ENCODE measurements around the gene PIGA.
"Not testable (repeated sequence)": the region's sequence is repeated elsewhere in the genome, so short reads cannot be mapped to it uniquely, and the experiment has no call there.

The PIGA gene

GRCh38 chrX:15292861-15293260, 42.5 kb downstream of the PIGA start:
- Histone ChIP-seq H3K4me1 (ENCODE audit: control insufficient read depth in 1 of 2, insufficient read depth in 2 of 2, low read length in 2 of 2) (no peaks in the 10 kb centered on the region), H3K27ac (ENCODE audit: low read length) (no peak overlapping the region), H3K4me3 (ENCODE audit: low read depth in 1 of 2, low read length in 2 of 2) (no peak overlapping the region), H3K36me3 (ENCODE audit: control insufficient read depth in 1 of 2, insufficient read depth in 2 of 2, low read length in 2 of 2) (no peaks in the 10 kb centered on the region), H3K9me3 (ENCODE audit: control insufficient read depth in 1 of 2, low read length in 2 of 2) (no peaks in the 10 kb centered on the region), H3K27me3 (ENCODE audit: low read depth, low read length) (no peaks in the 10 kb centered on the region)

GRCh38 chrX:15277604-15278003, 57.7 kb downstream of the PIGA start:
- Histone ChIP-seq H3K9me3 (ENCODE audit: control insufficient read depth in 1 of 2, low read length in 2 of 2) (no peaks in the 10 kb centered on the region), H3K27ac (ENCODE audit: low read length) (no peak overlapping the region), H3K4me3 (ENCODE audit: low read depth in 1 of 2, low read length in 2 of 2) (no peak overlapping the region), H3K4me1 (ENCODE audit: control insufficient read depth in 1 of 2, insufficient read depth in 2 of 2, low read length in 2 of 2) (no peaks in the 10 kb centered on the region), H3K36me3 (ENCODE audit: control insufficient read depth in 1 of 2, insufficient read depth in 2 of 2, low read length in 2 of 2) (no peaks in the 10 kb centered on the region), H3K27me3 (ENCODE audit: low read depth, low read length) (no peaks in the 10 kb centered on the region)

- no peaks in the 10 kb centered on the region for H3K36me3 ChIP-seq (ENCODE audit: control insufficient read depth in 1 of 2, insufficient read depth in 2 of 2, low read length in 2 of 2)
- no peaks in the 10 kb centered on the region for H3K9me3 ChIP-seq (ENCODE audit: control insufficient read depth in 1 of 2, low read length in 2 of 2)
- H3K27me3 ChIP-seq (ENCODE audit: low read depth, low read length): no peaks in the 10 kb centered on the region
- H3K4me1 ChIP-seq (ENCODE audit: control insufficient read depth in 1 of 2, insufficient read depth in 2 of 2, low read length in 2 of 2): peaks cover 0 to 5% of the 10 kb centered on the region in 2 donors
- H3K4me3 ChIP-seq (ENCODE audit: low read depth in 1 of 2, low read length in 2 of 2): no peak overlapping the region
- no peak overlapping the region for H3K27ac ChIP-seq (ENCODE audit: low read length)
Observed at GRCh38 chrX:15274946-15275345, 60.4 kb downstream of the PIGA start.

- not testable (repeated sequence) for H3K36me3 ChIP-seq (ENCODE audit: control insufficient read depth in 1 of 2, insufficient read depth in 2 of 2, low read length in 2 of 2); H3K4me3 ChIP-seq (ENCODE audit: low read depth in 1 of 2, low read length in 2 of 2); H3K27me3 ChIP-seq (ENCODE audit: low read depth, low read length); H3K27ac ChIP-seq (ENCODE audit: low read length); H3K4me1 ChIP-seq (ENCODE audit: control insufficient read depth in 1 of 2, insufficient read depth in 2 of 2, low read length in 2 of 2); H3K9me3 ChIP-seq (ENCODE audit: control insufficient read depth in 1 of 2, low read length in 2 of 2)
Observed at GRCh38 chrX:15273275-15273674, 62.0 kb downstream of the PIGA start.

- Histone ChIP-seq H3K27ac (ENCODE audit: low read length) (no peak overlapping the region), H3K36me3 (ENCODE audit: control insufficient read depth in 1 of 2, insufficient read depth in 2 of 2, low read length in 2 of 2) (no peaks in the 10 kb centered on the region), H3K4me1 (ENCODE audit: control insufficient read depth in 1 of 2, insufficient read depth in 2 of 2, low read length in 2 of 2) (peaks cover 0 to 9% of the 10 kb centered on the region in 2 donors), H3K9me3 (ENCODE audit: control insufficient read depth in 1 of 2, low read length in 2 of 2) (no peaks in the 10 kb centered on the region), H3K4me3 (ENCODE audit: low read depth in 1 of 2, low read length in 2 of 2) (no peak overlapping the region), H3K27me3 (ENCODE audit: low read depth, low read length) (no peaks in the 10 kb centered on the region)
Observed at GRCh38 chrX:15271757-15272156, 63.6 kb downstream of the PIGA start.

GRCh38 chrX:15269618-15270521, 65.5 kb downstream of the PIGA start, which contains the start of gene ASB9:
ASB9 (minus strand) TSS chrX:15270083; CDS start chrX:15269874, 209 bp downstream.
- H3K4me3 ChIP-seq (ENCODE audit: low read depth in 1 of 2, low read length in 2 of 2): peak within 1 kb of the TSS; percentile 28 to 30

More at GRCh38 chrX:15269618-15270521, 65.5 kb downstream of the PIGA start, which contains the start of gene ASB9:
- Histone ChIP-seq H3K9me3 (ENCODE audit: control insufficient read depth in 1 of 2, low read length in 2 of 2) (no peaks in the 10 kb centered on the region), H3K27me3 (ENCODE audit: low read depth, low read length) (no peaks in the 10 kb centered on the region), H3K36me3 (ENCODE audit: control insufficient read depth in 1 of 2, insufficient read depth in 2 of 2, low read length in 2 of 2) (no peaks in the 10 kb centered on the region), H3K4me1 (ENCODE audit: control insufficient read depth in 1 of 2, insufficient read depth in 2 of 2, low read length in 2 of 2) (peaks cover 0 to 9% of the 10 kb centered on the region in 2 donors), H3K27ac (ENCODE audit: low read length) (no peak within 1 kb of the TSS)

Data from muscle layer of duodenum (tissue), 2 donors.